ENCODE measurements around the gene SLC33A1.
"Not testable (repeated sequence)": the region's sequence is repeated elsewhere in the genome, so short reads cannot be mapped to it uniquely, and the experiment has no call there.

The SLC33A1 gene

DNA sequence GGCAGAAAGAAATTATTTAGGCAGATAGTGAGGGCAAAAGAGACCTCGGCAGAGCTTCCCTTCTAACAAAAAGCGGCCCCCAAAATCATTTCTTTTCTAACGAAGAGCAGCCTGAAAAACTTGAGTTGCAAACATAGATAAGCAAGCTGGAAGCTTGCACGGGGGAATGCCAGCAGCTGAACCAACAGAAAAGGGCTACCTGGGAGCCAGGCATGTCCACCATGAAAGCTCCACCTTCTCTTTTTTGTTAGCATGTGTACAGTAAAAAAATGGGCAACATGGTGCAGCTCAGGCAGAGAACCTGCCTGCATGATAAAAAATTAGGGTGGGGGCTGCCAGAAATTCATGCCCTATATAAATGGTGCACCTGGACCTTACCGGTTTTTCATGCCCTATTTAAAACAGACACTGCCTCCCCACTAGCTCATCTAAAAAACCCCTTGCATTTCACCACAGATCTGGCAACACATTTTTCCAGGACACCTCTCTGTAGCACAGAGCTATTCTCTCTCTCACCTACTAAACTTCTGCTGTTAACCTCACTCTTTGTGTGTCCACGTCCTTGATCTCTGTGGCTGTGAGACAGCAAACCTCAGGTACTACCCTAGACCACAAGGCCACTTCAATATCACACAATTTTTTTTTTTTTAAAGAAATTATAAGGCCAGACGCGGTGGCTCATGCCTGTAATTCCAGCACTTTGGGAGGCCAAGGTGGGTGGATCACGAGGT lies 18.7 kb downstream of the SLC33A1 start:
- Histone ChIP-seq H3K27me3 (ENCODE audit: control insufficient read depth in 1 of 2, insufficient read depth in 2 of 2, low read length in 2 of 2) (no peaks in the 10 kb centered on the region), H3K9ac (ENCODE audit: low read depth in 1 of 2, low read length in 2 of 2) (no peak overlapping the region), H3K4me1 (ENCODE audit: control insufficient read depth in 1 of 2, insufficient read depth in 2 of 2, low read length in 2 of 2) (no peaks in the 10 kb centered on the region), H3K27ac (ENCODE audit: low read depth, low read length) (no peak overlapping the region), H3K36me3 (ENCODE audit: control insufficient read depth in 1 of 2, insufficient read depth in 2 of 2, low read length in 2 of 2) (peaks cover 0 to 7% of the 10 kb centered on the region in 2 donors), H3K9me3 (ENCODE audit: control insufficient read depth in 1 of 2, low read length in 2 of 2) (no peaks in the 10 kb centered on the region), H3K4me3 (ENCODE audit: low read depth in 1 of 2, low read length in 2 of 2) (no peak overlapping the region)

GRCh38 chr3:155828490-155829098 lies 25.6 kb downstream of the SLC33A1 start:
- not testable (repeated sequence) for H3K27ac ChIP-seq (ENCODE audit: low read depth, low read length); H3K9me3 ChIP-seq (ENCODE audit: control insufficient read depth in 1 of 2, low read length in 2 of 2); H3K9ac ChIP-seq (ENCODE audit: low read depth in 1 of 2, low read length in 2 of 2); H3K4me1 ChIP-seq (ENCODE audit: control insufficient read depth in 1 of 2, insufficient read depth in 2 of 2, low read length in 2 of 2); H3K27me3 ChIP-seq (ENCODE audit: control insufficient read depth in 1 of 2, insufficient read depth in 2 of 2, low read length in 2 of 2); H3K4me3 ChIP-seq (ENCODE audit: low read depth in 1 of 2, low read length in 2 of 2)
- peaks cover 4 to 22% of the 10 kb centered on the region in 2 donors for H3K36me3 ChIP-seq (ENCODE audit: control insufficient read depth in 1 of 2, insufficient read depth in 2 of 2, low read length in 2 of 2)

DNA sequence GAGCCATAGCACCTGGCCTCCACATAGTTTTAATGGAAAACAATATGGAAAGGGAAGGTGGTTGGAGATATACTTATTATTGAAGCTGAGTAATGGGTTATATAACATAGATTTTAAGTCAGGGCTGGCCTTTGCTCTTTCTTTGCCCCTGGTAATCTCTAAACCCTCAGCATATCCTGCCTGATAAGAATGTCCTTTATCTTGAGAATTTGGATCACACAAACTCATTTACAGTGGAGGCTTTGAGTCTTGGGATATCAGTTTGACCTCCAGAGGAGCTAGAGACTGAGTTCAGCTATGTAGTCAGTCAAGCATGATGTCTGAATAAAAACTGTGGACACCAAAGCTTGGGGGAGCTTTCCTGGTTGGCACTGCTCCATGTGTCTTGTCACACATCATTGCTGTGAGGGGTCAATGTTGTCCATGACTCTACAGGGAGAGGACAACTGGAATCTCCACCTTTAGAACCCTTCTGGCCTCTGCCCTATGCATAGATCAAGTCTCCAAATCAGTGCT lies 39.1 kb downstream of the SLC33A1 start:
- Histone ChIP-seq H3K4me1 (ENCODE audit: control insufficient read depth in 1 of 2, insufficient read depth in 2 of 2, low read length in 2 of 2) (no peaks in the 10 kb centered on the region), H3K9me3 (ENCODE audit: control insufficient read depth in 1 of 2, low read length in 2 of 2) (no peaks in the 10 kb centered on the region), H3K9ac (ENCODE audit: low read depth in 1 of 2, low read length in 2 of 2) (no peak overlapping the region), H3K4me3 (ENCODE audit: low read depth in 1 of 2, low read length in 2 of 2) (no peak overlapping the region), H3K27ac (ENCODE audit: low read depth, low read length) (no peak overlapping the region), H3K27me3 (ENCODE audit: control insufficient read depth in 1 of 2, insufficient read depth in 2 of 2, low read length in 2 of 2) (no peaks in the 10 kb centered on the region), H3K36me3 (ENCODE audit: control insufficient read depth in 1 of 2, insufficient read depth in 2 of 2, low read length in 2 of 2) (no peaks in the 10 kb centered on the region)

DNA sequence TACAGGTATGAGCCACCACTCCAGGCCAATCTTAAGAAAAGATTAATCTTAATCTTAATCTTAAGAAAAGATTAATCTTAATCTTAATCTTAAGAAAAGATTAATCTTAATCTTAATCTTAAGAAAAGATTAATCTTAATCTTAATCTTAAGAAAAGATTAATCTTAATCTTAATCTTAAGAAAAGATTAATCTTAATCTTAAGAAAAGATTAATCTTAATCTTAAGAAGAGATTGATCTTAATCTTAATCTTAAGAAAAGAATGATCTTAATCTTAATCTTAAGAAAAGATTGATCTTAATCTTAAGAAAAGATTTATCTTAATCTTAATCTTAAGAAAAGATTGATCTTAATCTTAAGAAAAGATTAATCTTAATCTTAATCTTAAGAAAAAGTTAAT lies 41.0 kb downstream of the SLC33A1 start:
- H3K9me3 ChIP-seq (ENCODE audit: control insufficient read depth in 1 of 2, low read length in 2 of 2); H3K36me3 ChIP-seq (ENCODE audit: control insufficient read depth in 1 of 2, insufficient read depth in 2 of 2, low read length in 2 of 2); H3K27me3 ChIP-seq (ENCODE audit: control insufficient read depth in 1 of 2, insufficient read depth in 2 of 2, low read length in 2 of 2); H3K4me1 ChIP-seq (ENCODE audit: control insufficient read depth in 1 of 2, insufficient read depth in 2 of 2, low read length in 2 of 2); H3K9ac ChIP-seq (ENCODE audit: low read depth in 1 of 2, low read length in 2 of 2); H3K27ac ChIP-seq (ENCODE audit: low read depth, low read length); H3K4me3 ChIP-seq (ENCODE audit: low read depth in 1 of 2, low read length in 2 of 2): not testable (repeated sequence)

DNA sequence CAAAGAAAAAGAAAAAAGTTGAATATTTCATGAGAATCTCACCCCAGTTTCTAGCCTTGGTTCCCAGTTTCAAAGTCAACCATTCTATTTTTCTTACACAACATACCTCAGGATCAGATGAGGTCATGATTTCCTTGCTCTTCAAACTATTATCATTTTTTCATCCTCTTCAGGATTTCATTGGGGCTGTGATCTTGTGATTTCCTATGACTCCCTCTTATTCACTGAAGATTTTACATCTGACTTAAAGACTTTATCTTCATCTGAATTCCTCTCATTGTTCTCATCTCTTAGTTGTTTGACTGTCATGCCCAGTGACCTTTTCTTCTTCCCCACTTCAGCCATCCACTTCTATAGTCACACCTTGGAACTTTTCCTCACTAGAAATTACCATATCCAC lies 45.0 kb downstream of the SLC33A1 start:
- Histone ChIP-seq H3K4me3 (ENCODE audit: low read depth in 1 of 2, low read length in 2 of 2) (no peak overlapping the region), H3K4me1 (ENCODE audit: control insufficient read depth in 1 of 2, insufficient read depth in 2 of 2, low read length in 2 of 2) (peaks cover 5% of the 10 kb centered on the region in 2 donors), H3K36me3 (ENCODE audit: control insufficient read depth in 1 of 2, insufficient read depth in 2 of 2, low read length in 2 of 2) (no peaks in the 10 kb centered on the region), H3K9me3 (ENCODE audit: control insufficient read depth in 1 of 2, low read length in 2 of 2) (no peaks in the 10 kb centered on the region), H3K27ac (ENCODE audit: low read depth, low read length) (no peak overlapping the region), H3K27me3 (ENCODE audit: control insufficient read depth in 1 of 2, insufficient read depth in 2 of 2, low read length in 2 of 2) (no peaks in the 10 kb centered on the region), H3K9ac (ENCODE audit: low read depth in 1 of 2, low read length in 2 of 2) (no peak overlapping the region)

DNA sequence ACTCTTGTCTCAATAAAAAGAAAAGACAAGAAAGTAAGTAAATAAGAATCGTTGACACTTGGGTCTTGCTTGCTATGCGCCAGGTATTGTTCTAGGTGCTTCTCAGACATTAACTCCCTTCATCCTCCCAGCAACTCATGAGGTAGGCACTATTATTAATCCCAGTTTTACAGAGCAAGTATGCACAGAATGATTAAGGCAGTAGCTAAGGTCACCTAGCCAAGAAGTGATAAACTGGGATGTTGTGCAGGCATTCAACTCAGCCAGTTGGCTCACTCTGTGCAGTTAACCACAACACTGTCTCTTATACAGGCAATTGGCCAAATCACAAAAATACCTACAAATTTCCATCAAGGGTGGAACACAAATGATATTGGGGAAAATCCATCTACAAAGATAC lies 46.4 kb downstream of the SLC33A1 start:
- no peaks in the 10 kb centered on the region for H3K36me3 ChIP-seq (ENCODE audit: control insufficient read depth in 1 of 2, insufficient read depth in 2 of 2, low read length in 2 of 2)
- no peak overlapping the region for H3K4me3 ChIP-seq (ENCODE audit: low read depth in 1 of 2, low read length in 2 of 2)
- no peaks in the 10 kb centered on the region for H3K9me3 ChIP-seq (ENCODE audit: control insufficient read depth in 1 of 2, low read length in 2 of 2)
- no peak overlapping the region for H3K27ac ChIP-seq (ENCODE audit: low read depth, low read length)
- H3K4me1 ChIP-seq (ENCODE audit: control insufficient read depth in 1 of 2, insufficient read depth in 2 of 2, low read length in 2 of 2) = peaks cover 5% of the 10 kb centered on the region in 2 donors
- H3K9ac ChIP-seq (ENCODE audit: low read depth in 1 of 2, low read length in 2 of 2) = no peak overlapping the region
- no peaks in the 10 kb centered on the region for H3K27me3 ChIP-seq (ENCODE audit: control insufficient read depth in 1 of 2, insufficient read depth in 2 of 2, low read length in 2 of 2)

DNA sequence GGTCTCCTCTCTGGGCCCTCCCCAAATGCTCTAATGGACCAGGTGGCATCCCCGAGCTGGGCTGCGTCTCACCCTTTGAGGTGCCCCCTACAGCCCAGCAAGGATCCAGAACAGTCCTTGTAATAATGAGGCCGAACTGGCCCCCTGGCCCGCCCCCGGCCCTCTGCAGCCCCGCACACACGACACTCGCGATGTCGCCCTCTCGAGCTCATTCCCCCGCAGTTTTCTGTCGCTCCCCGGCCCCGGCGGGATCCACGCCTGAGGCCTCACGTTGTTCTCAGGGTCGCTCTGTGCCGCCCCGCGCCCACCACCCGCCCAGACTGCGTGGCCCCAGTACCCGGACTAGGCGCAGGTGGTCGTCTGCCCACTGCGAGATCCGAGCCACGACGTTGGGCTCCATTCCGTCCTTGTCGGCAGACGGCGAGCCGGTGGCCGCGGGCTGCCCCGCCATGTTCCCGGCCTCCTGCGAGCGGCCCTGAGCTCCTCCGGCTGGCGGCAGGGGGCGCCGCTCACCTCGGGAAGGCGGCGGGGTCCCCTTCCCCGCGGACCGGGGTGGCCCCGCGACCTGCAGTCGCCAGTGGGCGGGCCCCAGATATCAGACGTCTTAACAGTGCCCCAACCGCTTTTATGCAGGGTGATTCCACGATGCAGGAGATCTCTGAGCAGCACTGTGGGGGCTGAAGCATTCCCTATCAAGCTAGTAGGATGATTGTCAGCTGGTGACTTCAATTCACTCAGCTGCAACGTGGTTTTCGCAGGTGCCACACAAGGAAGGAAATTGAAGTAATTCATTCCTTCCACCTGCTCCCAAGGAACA lies 48.2 kb downstream of the SLC33A1 start, which contains the start of gene C3orf33:
TSS of gene C3orf33 (minus strand) at position 477 of the 817 bp plus-strand sequence. CDS start at position 451, 26 bp downstream.
- peaks cover 5% of the 10 kb centered on the region in 2 donors for H3K4me1 ChIP-seq (ENCODE audit: control insufficient read depth in 1 of 2, insufficient read depth in 2 of 2, low read length in 2 of 2)
- H3K4me3 ChIP-seq (ENCODE audit: low read depth in 1 of 2, low read length in 2 of 2) = peak within 1 kb of the TSS; percentile 80
- peak within 1 kb of the TSS; percentile 75 for H3K27ac ChIP-seq (ENCODE audit: low read depth, low read length)
- H3K27me3 ChIP-seq (ENCODE audit: control insufficient read depth in 1 of 2, insufficient read depth in 2 of 2, low read length in 2 of 2) = no peaks in the 10 kb centered on the region
- H3K36me3 ChIP-seq (ENCODE audit: control insufficient read depth in 1 of 2, insufficient read depth in 2 of 2, low read length in 2 of 2) = no peaks in the 10 kb centered on the region
- H3K9me3 ChIP-seq (ENCODE audit: control insufficient read depth in 1 of 2, low read length in 2 of 2) = no peaks in the 10 kb centered on the region
- peak within 1 kb of the TSS; percentile 79 to 92 for H3K9ac ChIP-seq (ENCODE audit: low read depth in 1 of 2, low read length in 2 of 2)

- H3K27ac ChIP-seq (ENCODE audit: low read depth, low read length) = no peak overlapping the region
- H3K9ac ChIP-seq (ENCODE audit: low read depth in 1 of 2, low read length in 2 of 2) = peak overlapping the region; percentile 79 to 92
- H3K4me3 ChIP-seq (ENCODE audit: low read depth in 1 of 2, low read length in 2 of 2) = peak overlapping the region; percentile 80
- peaks cover 5% of the 10 kb centered on the region in 2 donors for H3K4me1 ChIP-seq (ENCODE audit: control insufficient read depth in 1 of 2, insufficient read depth in 2 of 2, low read length in 2 of 2)
- no peaks in the 10 kb centered on the region for H3K9me3 ChIP-seq (ENCODE audit: control insufficient read depth in 1 of 2, low read length in 2 of 2)
- no peaks in the 10 kb centered on the region for H3K27me3 ChIP-seq (ENCODE audit: control insufficient read depth in 1 of 2, insufficient read depth in 2 of 2, low read length in 2 of 2)
- H3K36me3 ChIP-seq (ENCODE audit: control insufficient read depth in 1 of 2, insufficient read depth in 2 of 2, low read length in 2 of 2) = no peaks in the 10 kb centered on the region
Observed at GRCh38 chr3:155805204-155805801, 48.9 kb downstream of the SLC33A1 start.

DNA sequence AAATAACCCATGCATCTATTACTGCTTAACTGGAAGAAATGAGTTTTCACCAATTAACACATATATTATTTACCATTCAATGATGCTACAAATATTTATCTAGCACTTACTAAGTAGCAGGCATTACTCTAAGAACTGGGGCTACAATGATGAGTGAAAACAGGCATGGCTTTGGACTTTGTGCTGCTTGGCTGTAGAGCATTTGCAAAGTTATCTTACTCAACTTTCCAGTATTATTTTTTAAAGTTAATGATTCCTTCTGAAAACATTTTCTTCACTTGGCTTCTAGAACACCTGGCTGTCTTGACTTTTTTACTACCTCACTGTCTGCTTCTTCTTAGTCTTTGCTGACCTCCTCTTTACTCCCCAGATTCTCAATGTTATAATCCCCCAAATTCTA lies 49.9 kb downstream of the SLC33A1 start:
- Histone ChIP-seq H3K4me3 (ENCODE audit: low read depth in 1 of 2, low read length in 2 of 2) (no peak overlapping the region), H3K36me3 (ENCODE audit: control insufficient read depth in 1 of 2, insufficient read depth in 2 of 2, low read length in 2 of 2) (no peaks in the 10 kb centered on the region), H3K9me3 (ENCODE audit: control insufficient read depth in 1 of 2, low read length in 2 of 2) (no peaks in the 10 kb centered on the region), H3K27me3 (ENCODE audit: control insufficient read depth in 1 of 2, insufficient read depth in 2 of 2, low read length in 2 of 2) (no peaks in the 10 kb centered on the region), H3K9ac (ENCODE audit: low read depth in 1 of 2, low read length in 2 of 2) (no peak overlapping the region), H3K4me1 (ENCODE audit: control insufficient read depth in 1 of 2, insufficient read depth in 2 of 2, low read length in 2 of 2) (peaks cover 5% of the 10 kb centered on the region in 2 donors), H3K27ac (ENCODE audit: low read depth, low read length) (no peak overlapping the region)

Data from duodenal mucosa (tissue), 2 donors.